Fibroblast of villous mesenchyme (primary cell): Measurements from ENCODE around the gene CLEC11A. TPM values are rescaled to one million over a fixed set of nuclear protein-coding genes. Genes with fewer than 3 reads are reported as not detected.

Source experiments
- total RNA-seq: library from RNA; depleted of rRNA; stranded (reverse); fragments of >200 nt; gene quantifications from 2 replicates; pipeline ENCODE4 v1.2.3, GENCODE V29; 2012

CLEC11A gene
- total RNA-seq, 1 donor: 18.6 TPM

Other genes starting within 250 kb of the CLEC11A start
- gene EMC10, start 246.9 kb upstream of the CLEC11A start, total RNA-seq: 38.7 and 40.6 TPM in 2 replicates
- gene GARIN5A, start 246.5 kb upstream of the CLEC11A start, total RNA-seq: 0.32 TPM in 1 of 2 replicates, not detected in the other
- 22.9 and 30.0 TPM in 2 replicates for gene JOSD2, start 212.2 kb upstream of the CLEC11A start, total RNA-seq
- not detected in 2 replicates for gene ASPDH, start 209.5 kb upstream of the CLEC11A start, total RNA-seq
- under 0.01 TPM in 1 of 2 replicates, not detected in the other for gene LRRC4B, start 154.9 kb upstream of the CLEC11A start, total RNA-seq
- under 0.01 TPM in 1 of 2 replicates, not detected in the other for gene SYT3, start 83.5 kb upstream of the CLEC11A start, total RNA-seq
- 0.97 TPM in 1 of 2 replicates, not detected in the other for gene C19orf81, start 73.9 kb upstream of the CLEC11A start, total RNA-seq
- 7.4 and 7.8 TPM in 2 replicates for gene SHANK1, start 3.6 kb upstream of the CLEC11A start, total RNA-seq
- not detected in 2 replicates for gene GPR32, start 47.1 kb downstream of the CLEC11A start, total RNA-seq
- not detected in 2 replicates for gene ACP4, start 67.1 kb downstream of the CLEC11A start, total RNA-seq
- gene KLK1, start 100.4 kb downstream of the CLEC11A start, total RNA-seq: not detected in 2 replicates
- not detected in 2 replicates for gene KLK15, start 110.2 kb downstream of the CLEC11A start, total RNA-seq
- not detected in 2 replicates for gene KLK3, start 131.6 kb downstream of the CLEC11A start, total RNA-seq
- gene KLK2, start 150.1 kb downstream of the CLEC11A start, total RNA-seq: not detected in 2 replicates
- not detected in 2 replicates for gene KLK4, start 188.0 kb downstream of the CLEC11A start, total RNA-seq
- gene KLK5, start 229.7 kb downstream of the CLEC11A start, total RNA-seq: not detected in 2 replicates
- gene KLK6, start 246.2 kb downstream of the CLEC11A start, total RNA-seq: not detected in 2 replicates